Islet precursor cell (in vitro differentiated cells): ENCODE measurements around the gene LRRD1.
"Not testable (repeated sequence)": the region's sequence is repeated elsewhere in the genome, so short reads cannot be mapped to it uniquely, and the experiment has no call there.

Experiments used
- DNase-seq: peaks from one replicate; pipeline ENCODE4 v3.0.0-alpha.2; 2018

The LRRD1 gene

GRCh38 chr7:92178928-92179924 is at the start of gene LRRD1:
Gene LRRD1, minus strand, starts transcription at chr7:92179142. Its CDS starts 13,940 bp downstream, at chr7:92165202.
- peak; percentile 98 for DNase-seq

- DNase-seq = no peak
These were observed 49.8 kb upstream of the LRRD1 start for GRCh38 chr7:92228742-92229141.

- DNase-seq = no peak
These were observed 49.2 kb upstream of the LRRD1 start for GRCh38 chr7:92228100-92228499.

- DNase-seq = no peak
These were observed 48.0 kb upstream of the LRRD1 start for GRCh38 chr7:92226981-92227380.

GRCh38 chr7:92221766-92222165 is 42.8 kb upstream of the LRRD1 start:
- DNase-seq = no peak

- no peak for DNase-seq
These were observed 27.7 kb upstream of the LRRD1 start for GRCh38 chr7:92206672-92207071.

GRCh38 chr7:92205987-92206386 is 27.0 kb upstream of the LRRD1 start:
- peak; percentile 50 for DNase-seq

- no peak for DNase-seq
These were observed 21.8 kb upstream of the LRRD1 start for GRCh38 chr7:92200791-92201190.

- DNase-seq = no peak
These were observed 13.4 kb upstream of the LRRD1 start for GRCh38 chr7:92192326-92192725.

GRCh38 chr7:92189246-92189645 is 10.3 kb upstream of the LRRD1 start:
- not testable (repeated sequence) for DNase-seq

- not testable (repeated sequence) for DNase-seq
These were observed 5.4 kb upstream of the LRRD1 start for GRCh38 chr7:92184294-92184693.

- peak; percentile 73 for DNase-seq
These were observed 1.6 kb downstream of the LRRD1 start for GRCh38 chr7:92177362-92177761.

- not testable (repeated sequence) for DNase-seq
These were observed 9.4 kb downstream of the LRRD1 start for GRCh38 chr7:92169529-92169928.

- DNase-seq = no peak
These were observed 17.7 kb downstream of the LRRD1 start for GRCh38 chr7:92161271-92161670.

- DNase-seq = no peak
These were observed 20.0 kb downstream of the LRRD1 start for GRCh38 chr7:92158660-92159575.

GRCh38 chr7:92156990-92157389 is 22.0 kb downstream of the LRRD1 start:
- no peak for DNase-seq

- DNase-seq = no peak
These were observed 23.7 kb downstream of the LRRD1 start for GRCh38 chr7:92155108-92155739.

GRCh38 chr7:92150450-92151017 is 28.4 kb downstream of the LRRD1 start:
- DNase-seq = no peak

- no peak for DNase-seq
These were observed 29.2 kb downstream of the LRRD1 start for GRCh38 chr7:92149736-92150239.

GRCh38 chr7:92143192-92143880 is 35.6 kb downstream of the LRRD1 start:
- not testable (repeated sequence) for DNase-seq

GRCh38 chr7:92142791-92143190 is 36.2 kb downstream of the LRRD1 start:
- not testable (repeated sequence) for DNase-seq

GRCh38 chr7:92141161-92141560 is 37.8 kb downstream of the LRRD1 start:
- no peak for DNase-seq
